HL-60 (cell line): ENCODE data around the gene CUL4A.

Experiments used
- DNase-seq, 2 experiments: peaks; one replicate each; pipeline ENCODE4 v3.0.0-alpha.2; 2010 to 2020; ENCODE audit warnings: low read depth in 1 of 2, low spot score in 1 of 2
- H3K27ac ChIP-seq: fragments of 250-450 bp; sonication (Bioruptor Pico); replicated peaks from 2 replicates; pipeline ENCODE4 v1.5.1; 2020; ENCODE audit warnings: mild to moderate bottlenecking, moderate library complexity
- H3K27me3 ChIP-seq: fragments of 250-450 bp; sonication (Bioruptor Pico); 2 replicates; pipeline ENCODE4 v1.5.1; 2021; ENCODE audit warnings: mild to moderate bottlenecking, moderate library complexity; ENCODE audit not compliant: insufficient read depth, poor library complexity, severe bottlenecking
- H3K4me3 ChIP-seq: replicated peaks from 2 replicates; pipeline ENCODE4 v1.5.1; 2011; ENCODE audit warnings: mild to moderate bottlenecking, control low read depth, low read length; ENCODE audit not compliant: insufficient read depth
- GABPA ChIP-seq: IDR thresholded peaks from 2 replicates; pipeline ENCODE4 v1.6.1; 2012; ENCODE audit warnings: low read depth
- POLR2AphosphoS5 ChIP-seq: IDR thresholded peaks from 2 replicates; pipeline ENCODE4 v1.6.1; 2012; ENCODE audit warnings: low read depth
- SPI1 ChIP-seq: IDR thresholded peaks from 2 replicates; pipeline ENCODE4 v1.6.1; 2012; ENCODE audit warnings: low read depth, mild to moderate bottlenecking, borderline replicate concordance
- TF ChIP-seq, protein P1 (sequence below): IDR thresholded peaks from one replicate; pipeline ENCODE4 v1.5.1; 2011; ENCODE audit warnings: low read length, control low read depth, inconsistent platforms; ENCODE audit not compliant: insufficient read depth
- TF ChIP-seq, protein P2 (sequence below): IDR thresholded peaks from 2 replicates; pipeline ENCODE4 v1.6.1; 2012; ENCODE audit warnings: low read depth; ENCODE audit not compliant: insufficient replicate concordance

Gene CUL4A

DNA sequence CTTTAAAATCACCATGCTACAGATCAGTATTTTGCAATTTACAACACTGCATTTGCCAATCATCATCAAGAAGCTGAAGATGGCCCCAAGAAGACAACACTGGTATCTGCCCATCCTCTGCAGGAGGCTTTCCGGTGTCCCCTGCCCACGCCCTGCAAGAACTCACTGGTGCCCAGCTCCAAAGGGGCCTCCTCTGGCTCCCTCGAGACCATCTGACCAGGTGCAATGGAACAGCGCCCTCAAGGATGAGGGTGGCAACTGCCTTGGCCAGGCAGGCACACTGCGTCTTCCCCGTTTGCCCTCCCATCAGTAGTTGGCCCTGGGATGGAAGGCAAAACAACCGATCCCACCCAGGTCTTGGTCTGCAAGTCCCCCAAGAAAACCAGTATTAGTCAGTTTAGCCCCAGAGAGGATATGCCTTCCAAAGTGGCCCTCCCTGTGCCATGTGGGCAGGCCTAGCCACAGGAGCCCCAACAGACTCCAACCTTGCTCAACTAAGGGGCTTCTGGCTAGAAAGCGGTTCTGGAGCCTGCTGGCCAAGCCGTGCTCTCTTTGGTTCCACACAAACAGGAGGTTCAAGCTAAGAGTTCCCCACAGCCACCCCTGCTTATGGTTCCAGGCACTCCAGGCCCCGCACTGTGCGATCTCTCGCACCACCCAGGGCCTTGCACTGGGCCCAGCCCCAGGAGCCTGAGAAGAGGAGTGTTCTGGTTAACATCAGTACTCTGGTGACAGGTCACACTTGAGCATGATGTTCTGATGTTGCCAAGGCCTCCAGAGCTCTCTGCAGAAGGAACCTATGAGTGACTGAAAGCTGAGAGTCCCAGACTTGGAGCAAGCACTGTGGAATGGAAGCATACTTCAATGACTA lies 5.7 kb upstream of the CUL4A start:
- Histone ChIP-seq H3K27me3 (no peaks in the 10 kb centered on the region), H3K4me3 (no peak overlapping the region), H3K27ac (no peak overlapping the region)
- TF ChIP-seq, protein P1, sequence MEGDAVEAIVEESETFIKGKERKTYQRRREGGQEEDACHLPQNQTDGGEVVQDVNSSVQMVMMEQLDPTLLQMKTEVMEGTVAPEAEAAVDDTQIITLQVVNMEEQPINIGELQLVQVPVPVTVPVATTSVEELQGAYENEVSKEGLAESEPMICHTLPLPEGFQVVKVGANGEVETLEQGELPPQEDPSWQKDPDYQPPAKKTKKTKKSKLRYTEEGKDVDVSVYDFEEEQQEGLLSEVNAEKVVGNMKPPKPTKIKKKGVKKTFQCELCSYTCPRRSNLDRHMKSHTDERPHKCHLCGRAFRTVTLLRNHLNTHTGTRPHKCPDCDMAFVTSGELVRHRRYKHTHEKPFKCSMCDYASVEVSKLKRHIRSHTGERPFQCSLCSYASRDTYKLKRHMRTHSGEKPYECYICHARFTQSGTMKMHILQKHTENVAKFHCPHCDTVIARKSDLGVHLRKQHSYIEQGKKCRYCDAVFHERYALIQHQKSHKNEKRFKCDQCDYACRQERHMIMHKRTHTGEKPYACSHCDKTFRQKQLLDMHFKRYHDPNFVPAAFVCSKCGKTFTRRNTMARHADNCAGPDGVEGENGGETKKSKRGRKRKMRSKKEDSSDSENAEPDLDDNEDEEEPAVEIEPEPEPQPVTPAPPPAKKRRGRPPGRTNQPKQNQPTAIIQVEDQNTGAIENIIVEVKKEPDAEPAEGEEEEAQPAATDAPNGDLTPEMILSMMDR: no peak
- TF ChIP-seq SPI1: no peak
- TF ChIP-seq, protein P2, sequence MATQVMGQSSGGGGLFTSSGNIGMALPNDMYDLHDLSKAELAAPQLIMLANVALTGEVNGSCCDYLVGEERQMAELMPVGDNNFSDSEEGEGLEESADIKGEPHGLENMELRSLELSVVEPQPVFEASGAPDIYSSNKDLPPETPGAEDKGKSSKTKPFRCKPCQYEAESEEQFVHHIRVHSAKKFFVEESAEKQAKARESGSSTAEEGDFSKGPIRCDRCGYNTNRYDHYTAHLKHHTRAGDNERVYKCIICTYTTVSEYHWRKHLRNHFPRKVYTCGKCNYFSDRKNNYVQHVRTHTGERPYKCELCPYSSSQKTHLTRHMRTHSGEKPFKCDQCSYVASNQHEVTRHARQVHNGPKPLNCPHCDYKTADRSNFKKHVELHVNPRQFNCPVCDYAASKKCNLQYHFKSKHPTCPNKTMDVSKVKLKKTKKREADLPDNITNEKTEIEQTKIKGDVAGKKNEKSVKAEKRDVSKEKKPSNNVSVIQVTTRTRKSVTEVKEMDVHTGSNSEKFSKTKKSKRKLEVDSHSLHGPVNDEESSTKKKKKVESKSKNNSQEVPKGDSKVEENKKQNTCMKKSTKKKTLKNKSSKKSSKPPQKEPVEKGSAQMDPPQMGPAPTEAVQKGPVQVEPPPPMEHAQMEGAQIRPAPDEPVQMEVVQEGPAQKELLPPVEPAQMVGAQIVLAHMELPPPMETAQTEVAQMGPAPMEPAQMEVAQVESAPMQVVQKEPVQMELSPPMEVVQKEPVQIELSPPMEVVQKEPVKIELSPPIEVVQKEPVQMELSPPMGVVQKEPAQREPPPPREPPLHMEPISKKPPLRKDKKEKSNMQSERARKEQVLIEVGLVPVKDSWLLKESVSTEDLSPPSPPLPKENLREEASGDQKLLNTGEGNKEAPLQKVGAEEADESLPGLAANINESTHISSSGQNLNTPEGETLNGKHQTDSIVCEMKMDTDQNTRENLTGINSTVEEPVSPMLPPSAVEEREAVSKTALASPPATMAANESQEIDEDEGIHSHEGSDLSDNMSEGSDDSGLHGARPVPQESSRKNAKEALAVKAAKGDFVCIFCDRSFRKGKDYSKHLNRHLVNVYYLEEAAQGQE: no peak
- TF ChIP-seq GABPA: no peak
- TF ChIP-seq POLR2AphosphoS5: no peak
- peak in 1 of 2 experiments; percentile 25 for DNase-seq

DNA sequence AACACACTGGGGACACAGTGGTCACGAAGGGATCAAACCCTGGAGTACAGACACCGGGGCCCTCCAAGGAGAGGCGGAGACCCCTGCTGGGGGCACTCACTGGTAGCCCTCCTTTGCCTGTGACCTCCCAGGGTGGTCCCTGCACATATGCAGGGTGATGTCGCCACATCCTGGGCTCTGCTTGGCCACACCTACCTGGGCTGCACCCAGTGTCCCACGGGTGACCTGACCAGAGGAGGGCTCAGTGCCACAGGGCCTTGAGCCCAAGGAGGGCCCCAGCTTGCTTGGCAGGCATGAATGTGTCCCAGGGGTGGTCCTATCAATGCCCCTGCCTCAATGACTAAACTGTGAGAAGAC lies 5.1 kb upstream of the CUL4A start:
- H3K4me3 ChIP-seq: no peak overlapping the region
- no peak for DNase-seq
- H3K27ac ChIP-seq: no peak overlapping the region
- TF ChIP-seq GABPA: no peak
- no peak for TF ChIP-seq POLR2AphosphoS5
- TF ChIP-seq SPI1: no peak
- TF ChIP-seq, protein P1: no peak
- TF ChIP-seq, protein P2: no peak
- no peaks in the 10 kb centered on the region for H3K27me3 ChIP-seq

DNA sequence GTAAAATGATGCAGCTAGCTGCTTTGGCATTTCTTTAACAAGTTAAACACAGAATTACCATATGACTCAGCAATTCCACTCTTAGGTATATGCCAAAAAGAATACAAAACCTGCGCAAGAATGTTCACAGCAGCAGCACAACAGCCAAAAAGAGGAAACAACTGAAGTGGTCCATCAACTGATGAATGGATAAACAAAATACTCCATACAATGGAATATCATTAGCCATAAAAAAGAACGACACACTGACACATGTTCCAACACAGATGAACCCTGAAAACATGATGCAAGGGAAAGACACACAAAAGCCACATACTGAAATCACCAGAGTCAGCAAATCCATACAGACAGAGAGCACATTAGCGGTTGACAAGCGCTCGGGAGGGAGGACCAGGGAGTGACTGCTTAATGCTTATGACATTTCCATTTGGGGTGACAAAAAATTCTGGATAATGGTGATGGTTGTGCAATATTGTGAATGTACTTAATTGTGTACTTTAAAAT lies 3.9 kb upstream of the CUL4A start:
- Histone ChIP-seq H3K27me3 (no peaks in the 10 kb centered on the region), H3K27ac (no peak overlapping the region), H3K4me3 (no peak overlapping the region)
- DNase-seq: no peak
- TF ChIP-seq, protein P1: no peak
- TF ChIP-seq POLR2AphosphoS5 (no peak), SPI1 (no peak)
